Measurements from ENCODE around the gene PDE3A.
"Not testable (repeated sequence)": the region's sequence is repeated elsewhere in the genome, so short reads cannot be mapped to it uniquely, and the experiment has no call there.

Gene PDE3A

DNA sequence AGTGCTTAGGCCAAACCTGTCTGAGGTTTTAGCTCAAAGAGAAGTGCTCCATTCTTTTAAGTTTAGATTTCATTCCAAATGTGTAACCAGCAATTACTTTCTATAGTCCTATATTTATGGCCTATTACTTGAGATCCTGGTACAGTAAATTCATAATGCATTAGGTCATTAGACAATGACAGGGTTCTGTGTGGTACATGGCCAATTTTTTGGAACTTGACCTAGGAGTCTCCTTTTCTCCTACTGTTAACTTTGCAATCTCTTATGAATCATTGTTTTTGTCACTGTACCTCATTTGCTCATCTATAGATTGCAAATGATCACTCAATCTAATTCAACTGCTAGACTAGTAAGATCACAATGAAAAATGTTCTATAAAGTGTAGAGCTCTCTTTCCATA, 136.7 kb downstream of the PDE3A start:
- no peak for DNase-seq

GRCh38 chr12:20507056-20507455, 138.7 kb downstream of the PDE3A start:
- no peak for DNase-seq

DNA sequence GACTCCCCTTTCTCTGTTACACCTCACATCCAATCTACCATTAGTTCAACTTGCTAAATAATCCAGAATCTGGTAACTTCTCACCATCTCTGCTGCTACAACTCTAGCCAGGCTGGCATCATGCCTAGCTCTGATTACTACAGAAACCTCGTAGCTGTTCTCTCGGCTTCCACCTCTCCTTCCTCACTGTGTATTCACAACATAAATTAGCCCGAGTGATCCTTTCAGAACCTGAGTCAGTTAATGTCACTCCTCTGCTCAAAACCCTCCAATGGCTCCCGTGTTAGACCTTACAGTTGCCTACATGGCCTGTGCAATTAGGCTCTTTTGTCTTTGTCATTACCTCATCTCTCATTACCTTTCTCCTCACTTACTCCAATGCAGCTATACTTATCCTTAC, 139.4 kb downstream of the PDE3A start:
- no peak for DNase-seq

DNA sequence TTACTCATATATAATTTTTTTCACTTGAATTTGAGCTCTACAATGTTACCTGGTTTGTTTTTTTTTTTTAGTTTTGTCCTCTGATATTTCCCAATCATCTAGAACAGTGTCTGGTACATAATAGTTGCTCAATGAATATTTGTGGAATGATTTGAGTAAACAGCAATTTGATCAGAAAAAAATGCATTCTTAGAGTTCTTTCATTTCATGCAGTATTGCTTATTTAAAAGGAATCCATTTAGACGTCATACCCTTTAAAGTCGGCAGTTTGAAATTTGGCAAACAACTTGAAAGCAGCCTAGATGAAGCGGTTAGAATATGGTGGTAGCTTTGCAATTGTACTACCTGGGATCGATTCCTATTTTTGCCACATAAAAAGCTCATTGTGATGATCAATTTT, 140.0 kb downstream of the PDE3A start:
- no peak for DNase-seq

GRCh38 chr12:20508962-20509361, 140.6 kb downstream of the PDE3A start:
- peak; percentile 24 for DNase-seq

GRCh38 chr12:20510811-20511210, 142.5 kb downstream of the PDE3A start:
- DNase-seq: no peak

GRCh38 chr12:20513189-20513588, 144.9 kb downstream of the PDE3A start:
- DNase-seq: no peak

DNA sequence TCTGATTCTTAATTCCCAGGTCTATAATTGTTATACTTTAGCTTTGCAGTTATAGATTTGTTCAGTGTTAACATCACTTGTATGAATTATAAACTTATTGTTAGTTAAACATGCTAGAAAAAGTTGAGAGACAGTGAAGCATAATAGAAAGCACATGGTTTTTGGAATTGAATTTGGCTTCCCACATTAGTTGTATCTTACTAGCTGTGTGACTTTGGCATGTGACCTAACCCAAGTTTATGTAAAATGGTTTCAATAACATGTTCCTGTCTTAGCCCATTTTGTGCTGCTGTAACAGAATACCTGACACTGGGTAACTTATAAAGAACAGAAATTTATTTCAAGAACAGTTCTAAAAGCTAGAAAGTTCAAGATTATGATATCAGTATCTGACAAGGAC, 146.3 kb downstream of the PDE3A start:
- DNase-seq: no peak

DNA sequence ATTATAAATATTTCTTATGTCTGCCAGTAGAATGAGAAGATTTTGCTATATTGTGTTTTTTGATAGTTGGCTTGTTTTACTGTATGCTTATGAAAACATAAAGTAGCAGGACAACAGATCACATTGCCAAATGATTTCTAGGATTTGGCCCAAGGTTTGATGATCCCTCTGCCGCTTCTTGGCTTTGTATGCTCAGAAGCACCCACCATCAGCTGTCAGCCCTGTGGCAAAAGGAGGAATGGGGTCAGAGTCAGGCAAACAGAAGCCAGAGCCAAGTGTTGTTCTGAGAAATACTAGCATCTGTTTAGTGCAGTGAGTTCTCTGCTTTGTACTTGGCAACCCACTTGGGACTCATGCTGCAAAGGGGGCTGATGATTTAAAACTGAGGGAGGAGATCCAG, 152.2 kb downstream of the PDE3A start:
- peak; percentile 54 for DNase-seq

GRCh38 chr12:20523658-20524057, 155.3 kb downstream of the PDE3A start:
- no peak for DNase-seq

DNA sequence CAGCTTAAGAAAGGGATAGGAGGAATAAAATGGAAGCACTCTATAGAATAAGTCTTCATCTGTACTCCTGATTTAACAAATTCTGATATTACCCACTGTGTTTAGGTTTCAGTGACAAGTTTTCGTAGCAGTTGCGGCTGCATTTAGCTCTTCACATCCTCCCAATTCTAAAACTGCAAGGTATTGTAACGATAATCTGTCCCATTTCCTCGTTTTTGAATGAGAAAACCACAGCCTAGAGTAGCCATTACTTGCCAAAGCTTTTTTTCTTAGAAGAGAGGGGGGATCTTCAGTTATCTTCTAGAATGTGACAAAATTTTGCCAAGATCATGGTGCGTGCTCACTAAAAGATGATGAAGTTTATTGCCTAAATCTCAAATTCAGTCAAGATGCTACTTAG, 155.8 kb downstream of the PDE3A start:
- DNase-seq: no peak

- DNase-seq: no peak
Measured at GRCh38 chr12:20525064-20525610, 156.8 kb downstream of the PDE3A start.

DNA sequence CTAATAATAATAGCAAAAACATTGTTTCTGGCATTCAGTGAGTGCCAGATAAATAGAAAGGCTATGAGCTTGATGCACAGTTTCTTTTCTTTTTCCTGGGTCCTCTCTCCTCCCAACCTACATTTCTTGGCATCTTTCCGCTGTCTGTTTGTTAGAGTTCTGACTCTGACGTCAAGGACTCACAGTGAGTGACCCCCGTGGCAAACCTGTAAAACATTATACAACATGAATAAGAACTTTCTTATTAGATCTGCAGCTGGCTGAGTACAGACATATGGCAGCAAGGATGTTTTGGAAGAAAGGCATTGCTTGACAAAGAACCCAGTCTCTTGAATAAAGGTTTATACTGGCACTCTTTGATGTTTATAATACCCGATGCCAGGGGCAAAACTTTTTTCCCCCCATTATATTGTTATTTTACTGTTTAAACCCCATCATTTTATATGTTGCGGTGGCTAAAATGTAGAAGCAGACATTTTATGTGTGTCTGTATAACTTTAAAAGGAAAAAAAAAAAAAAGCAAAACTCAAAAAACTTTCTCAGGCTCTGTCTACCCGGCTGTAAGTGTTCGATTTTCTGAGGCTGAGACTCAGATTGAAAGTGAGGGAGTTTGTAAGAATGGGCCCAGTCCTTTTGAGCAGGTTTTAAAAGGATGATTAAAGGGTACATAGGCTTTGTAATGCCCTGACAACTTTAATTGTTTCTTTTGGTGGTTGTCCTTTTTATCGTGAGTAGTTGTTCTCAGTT, 159.3 kb downstream of the PDE3A start:
- DNase-seq: peak; percentile 19

DNA sequence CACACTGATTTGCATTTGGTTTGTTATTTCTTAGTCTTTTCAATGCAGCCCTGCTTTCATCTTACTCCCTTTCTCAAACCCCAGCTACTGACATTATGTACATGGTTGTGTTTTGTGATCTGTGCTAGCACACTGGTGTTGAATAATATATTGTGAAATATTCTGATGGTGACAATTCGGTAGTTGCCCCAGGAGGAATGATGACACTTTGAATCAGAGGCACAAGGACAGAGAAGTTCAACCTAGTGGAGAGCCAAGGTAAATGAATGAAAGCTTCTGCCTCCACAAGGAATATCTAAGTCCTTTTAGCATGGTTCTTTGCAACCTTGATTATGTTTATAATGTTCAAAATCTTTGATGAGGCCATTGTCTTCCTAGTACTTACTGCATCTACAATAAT, 159.9 kb downstream of the PDE3A start:
- DNase-seq: no peak

DNA sequence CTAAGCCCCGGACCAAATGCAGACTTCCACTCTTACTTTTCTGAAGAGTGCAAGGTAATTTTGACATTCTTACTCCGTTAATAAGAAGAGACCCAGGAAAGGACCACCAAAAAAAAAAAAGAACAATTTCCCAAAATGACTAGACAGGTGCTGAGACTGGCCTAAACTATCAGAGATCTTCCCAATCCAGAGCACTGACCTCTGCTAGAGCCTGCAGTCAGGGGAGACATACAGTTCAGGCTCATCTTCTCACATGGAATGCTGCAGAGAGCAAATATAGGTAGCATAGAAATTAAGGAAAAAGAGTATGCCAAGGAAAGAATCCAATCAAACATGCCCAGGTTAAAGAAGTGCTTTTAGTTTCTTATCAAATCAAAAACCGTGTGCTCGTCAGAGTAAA, 177.9 kb downstream of the PDE3A start:
- no peak for DNase-seq

DNA sequence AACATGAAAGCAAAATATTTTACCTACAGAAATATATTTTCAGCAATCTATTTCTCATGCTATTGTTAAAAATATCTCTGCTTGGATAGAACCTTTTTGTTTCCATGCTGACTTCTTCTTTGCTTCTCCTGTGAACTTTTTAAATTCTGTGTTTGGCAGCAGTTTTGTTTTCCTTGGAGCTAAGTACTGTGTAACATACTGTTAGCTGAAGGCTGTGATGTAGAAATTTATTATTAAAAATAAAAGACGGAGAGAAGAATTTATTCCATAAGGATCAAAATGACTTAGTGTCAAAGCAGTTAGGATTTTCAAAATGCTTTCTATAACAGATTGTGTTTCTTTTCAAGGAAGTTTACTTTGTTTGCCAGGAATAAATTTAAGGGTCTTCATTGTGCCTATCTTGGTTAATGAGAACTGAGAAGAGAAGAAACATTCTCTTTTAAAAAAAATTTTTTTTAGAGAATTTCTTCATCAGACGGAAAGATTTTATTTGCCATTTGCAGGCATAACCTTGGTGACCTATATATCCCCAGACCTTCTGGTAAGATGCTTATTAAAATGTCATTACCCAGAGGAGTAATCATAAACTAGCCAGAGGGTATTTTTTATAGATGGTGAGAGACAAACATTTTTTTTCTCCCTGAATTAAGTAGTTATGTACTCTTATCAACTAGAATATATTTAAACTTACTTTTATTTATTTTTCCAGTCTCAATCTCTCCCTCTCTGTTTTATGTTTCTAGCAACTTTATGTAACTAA, 179.7 kb downstream of the PDE3A start:
- DNase-seq: no peak

- no peak for DNase-seq
Measured at GRCh38 chr12:20548611-20549010, 180.3 kb downstream of the PDE3A start.

DNA sequence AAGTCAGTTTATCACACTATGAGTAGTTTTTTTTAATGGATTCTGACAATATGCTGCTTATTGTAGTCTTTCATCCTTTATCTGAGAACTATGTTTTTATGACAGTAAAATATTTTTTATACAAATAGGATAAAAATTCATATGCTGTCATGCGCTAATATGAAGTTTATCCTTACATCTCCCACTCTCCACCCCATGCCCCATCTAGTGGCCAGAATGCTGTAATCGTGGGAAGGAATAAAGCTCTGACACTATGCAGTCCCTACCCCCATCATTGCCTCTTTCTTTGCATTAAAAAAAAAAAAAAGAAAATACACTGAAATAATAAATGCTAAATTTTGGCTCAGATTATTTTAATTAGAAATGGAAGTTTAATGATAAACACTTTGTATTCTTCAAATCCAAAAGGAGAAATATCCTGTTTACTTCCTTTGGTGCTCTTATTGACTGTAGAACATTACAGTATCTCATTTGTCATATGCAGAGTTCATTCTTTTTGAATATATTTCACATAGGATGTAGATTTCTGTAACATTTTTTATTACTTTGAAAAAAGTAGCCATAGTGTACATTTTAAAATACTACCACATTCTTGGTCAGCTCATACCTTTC, 180.9 kb downstream of the PDE3A start:
- peak; percentile 60 for DNase-seq

DNA sequence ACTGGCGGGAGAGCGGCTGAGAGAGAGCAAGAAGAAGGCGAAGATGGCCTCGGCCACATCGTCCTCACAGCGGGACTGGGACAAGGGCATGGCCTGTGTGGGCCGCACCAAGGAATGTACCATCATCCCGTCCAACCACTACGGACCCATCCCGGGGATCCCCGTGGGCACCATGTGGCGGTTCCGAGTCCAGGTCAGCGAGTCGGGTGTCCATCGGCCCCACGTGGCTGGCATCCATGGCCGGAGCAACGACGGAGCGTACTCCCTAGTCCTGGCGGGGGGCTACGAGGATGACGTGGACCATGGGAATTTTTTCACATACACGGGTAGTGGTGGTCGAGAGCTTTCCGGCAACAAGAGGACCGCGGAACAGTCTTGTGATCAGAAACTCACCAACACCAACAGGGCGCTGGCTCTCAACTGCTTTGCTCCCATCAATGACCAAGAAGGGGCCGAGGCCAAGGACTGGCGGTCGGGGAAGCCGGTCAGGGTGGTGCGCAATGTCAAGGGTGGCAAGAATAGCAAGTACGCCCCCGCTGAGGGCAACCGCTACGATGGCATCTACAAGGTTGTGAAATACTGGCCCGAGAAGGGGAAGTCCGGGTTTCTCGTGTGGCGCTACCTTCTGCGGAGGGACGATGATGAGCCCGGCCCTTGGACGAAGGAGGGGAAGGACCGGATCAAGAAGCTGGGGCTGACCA, 183.6 kb downstream of the PDE3A start:
- DNase-seq: not testable (repeated sequence)

DNA sequence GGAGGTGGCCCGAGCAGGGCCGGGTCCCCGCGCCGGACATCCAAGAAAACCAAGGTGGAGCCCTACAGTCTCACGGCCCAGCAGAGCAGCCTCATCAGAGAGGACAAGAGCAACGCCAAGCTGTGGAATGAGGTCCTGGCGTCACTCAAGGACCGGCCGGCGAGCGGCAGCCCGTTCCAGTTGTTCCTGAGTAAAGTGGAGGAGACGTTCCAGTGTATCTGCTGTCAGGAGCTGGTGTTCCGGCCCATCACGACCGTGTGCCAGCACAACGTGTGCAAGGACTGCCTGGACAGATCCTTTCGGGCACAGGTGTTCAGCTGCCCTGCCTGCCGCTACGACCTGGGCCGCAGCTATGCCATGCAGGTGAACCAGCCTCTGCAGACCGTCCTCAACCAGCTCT, 184.2 kb downstream of the PDE3A start:
- not testable (repeated sequence) for DNase-seq

- no peak for DNase-seq
Measured at GRCh38 chr12:20555015-20555414, 186.7 kb downstream of the PDE3A start.

DNA sequence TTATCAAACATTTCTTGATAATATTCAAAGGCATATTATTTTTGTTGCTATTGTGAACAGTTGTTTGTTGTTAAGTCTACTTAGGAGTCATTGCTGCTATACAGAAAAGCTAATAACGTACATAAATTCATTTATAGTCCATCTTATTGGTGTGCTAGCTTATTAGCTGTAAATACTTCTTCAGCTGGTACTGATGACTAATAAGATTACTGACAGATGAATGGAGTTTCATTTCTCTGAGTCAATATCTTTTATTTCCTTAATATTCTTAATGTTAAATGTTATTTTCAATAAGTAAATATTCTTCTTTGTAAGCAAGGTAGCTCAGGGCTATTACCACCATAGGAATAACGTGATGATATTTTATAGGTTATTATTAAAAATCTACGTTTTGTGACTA, 187.4 kb downstream of the PDE3A start:
- DNase-seq: no peak

DNA sequence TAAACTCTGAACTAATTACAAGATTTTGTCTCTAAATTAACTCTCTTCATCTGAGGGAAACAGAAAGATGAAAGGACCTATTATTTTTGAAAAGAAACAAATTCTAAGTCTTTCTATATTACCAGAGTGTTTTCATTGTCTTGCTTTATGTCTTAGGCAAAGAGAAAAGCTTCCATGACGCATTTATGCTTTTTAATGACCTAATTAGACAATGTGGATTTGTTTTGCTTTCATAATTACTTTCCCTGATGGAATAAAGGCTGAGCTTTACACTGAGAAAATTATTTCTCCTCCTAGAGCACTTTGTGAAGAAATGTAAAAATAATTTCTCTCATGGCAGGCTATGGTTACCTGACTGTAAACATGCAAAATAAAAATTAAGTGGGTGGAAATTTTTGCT, 188.8 kb downstream of the PDE3A start:
- DNase-seq: no peak

All from right hindlimb (tissue), 1 donor.